Measurements from ENCODE around the gene SCN5A. TPM values are rescaled to one million over a fixed set of nuclear protein-coding genes. Genes with fewer than 3 reads are reported as not detected.

Gene SCN5A
- total and polyA plus RNA-seq, 2 experiments from 2014 or later: 10.2 to 10.6 TPM

- peaks cover 6% of the 10 kb centered on the region for H3K27me3 Mint-ChIP-seq (ENCODE audit: insufficient read depth, low read depth, poor library complexity)
- Histone ChIP-seq H4K20me1 (replicated peaks; ENCODE audit: insufficient read depth) (no peaks in the 10 kb centered on the region), H3K4me2 (no peak overlapping the region), H3K79me2 (replicated peaks; ENCODE audit: insufficient read depth) (no peaks in the 10 kb centered on the region), H3K36me3 (ENCODE audit: insufficient read depth) (no peaks in the 10 kb centered on the region), H3K4me1 (ENCODE audit: insufficient read depth) (no peaks in the 10 kb centered on the region; the same call in 1 of the 2 replicates), H2AFZ (no peak overlapping the region), H3K4me3 (no peak overlapping the region), H3K9me2 (ENCODE audit: insufficient read depth) (peaks cover 14% of the 10 kb centered on the region; the same call in 1 of the 2 replicates), H3K27me3 (ENCODE audit: insufficient read depth) (no peaks in the 10 kb centered on the region), H3F3A (replicated peaks; ENCODE audit: low read depth) (no peaks in the 10 kb centered on the region), H3K27ac (ENCODE audit: low read depth) (no peak overlapping the region)
- H3K9me3 Mint-ChIP-seq: peaks cover 16% of the 10 kb centered on the region
- no peak overlapping the region for H3K27ac Mint-ChIP-seq
- ATAC-seq: no peak
- no peak for DNase-seq (ENCODE audit: low spot score)
- TF ChIP-seq NANOG (IDR thresholded peaks at IDR 0.05; ENCODE audit: borderline replicate concordance) (no peak), ZNF331 (CRISPR knock-in tag; IDR thresholded peaks at IDR 0.05; ENCODE audit: low read depth) (no peak), ZNF114 (CRISPR knock-in tag; IDR thresholded peaks at IDR 0.05) (no peak), EZH2 (IDR thresholded peaks at IDR 0.05; ENCODE audit: low read depth, unreplicated experiment) (no peak), EZH2phosphoT487 (IDR thresholded peaks at IDR 0.05; ENCODE audit: unreplicated experiment) (no peak), CTCF (conservative IDR thresholded peaks at IDR 0.05; ENCODE audit: low read depth in 2 of 2) (no peak), ETS1 (IDR thresholded peaks at IDR 0.05) (no peak), REST (IDR thresholded peaks at IDR 0.05; ENCODE audit: unreplicated experiment) (no peak), JUNB (IDR thresholded peaks at IDR 0.05; ENCODE audit: unreplicated experiment) (no peak), ZNF462 (CRISPR knock-in tag; IDR thresholded peaks at IDR 0.05) (no peak), POLR2AphosphoS5 (IDR thresholded peaks at IDR 0.05; ENCODE audit: low read depth) (no peak), CREB1 (CRISPR knock-in tag; IDR thresholded peaks at IDR 0.05; ENCODE audit: low read depth) (no peak), STAT1 (IDR thresholded peaks at IDR 0.05; ENCODE audit: unreplicated experiment) (no peak)
- H3K4me1 Mint-ChIP-seq: peaks cover 13% of the 10 kb centered on the region
- no peak overlapping the region for H3K4me3 Mint-ChIP-seq
- H3K36me3 Mint-ChIP-seq (ENCODE audit: low read depth): peaks cover 24% of the 10 kb centered on the region
These were observed 110.6 kb downstream of the SCN5A start for GRCh38 chr3:38538773-38539353.
